ENCODE measurements around the gene SLC25A48. TPM values are rescaled to one million over a fixed set of nuclear protein-coding genes. Genes with fewer than 3 reads are reported as not detected.
A peak's percentile ranks its signal among the peaks of the same experiment; 100 is the strongest.
"Not testable (repeated sequence)": the region's sequence is repeated elsewhere in the genome, so short reads cannot be mapped to it uniquely, and the experiment has no call there.

The SLC25A48 gene
- total RNA-seq, 1 donor from 2014 or later = 1.9 TPM

DNA sequence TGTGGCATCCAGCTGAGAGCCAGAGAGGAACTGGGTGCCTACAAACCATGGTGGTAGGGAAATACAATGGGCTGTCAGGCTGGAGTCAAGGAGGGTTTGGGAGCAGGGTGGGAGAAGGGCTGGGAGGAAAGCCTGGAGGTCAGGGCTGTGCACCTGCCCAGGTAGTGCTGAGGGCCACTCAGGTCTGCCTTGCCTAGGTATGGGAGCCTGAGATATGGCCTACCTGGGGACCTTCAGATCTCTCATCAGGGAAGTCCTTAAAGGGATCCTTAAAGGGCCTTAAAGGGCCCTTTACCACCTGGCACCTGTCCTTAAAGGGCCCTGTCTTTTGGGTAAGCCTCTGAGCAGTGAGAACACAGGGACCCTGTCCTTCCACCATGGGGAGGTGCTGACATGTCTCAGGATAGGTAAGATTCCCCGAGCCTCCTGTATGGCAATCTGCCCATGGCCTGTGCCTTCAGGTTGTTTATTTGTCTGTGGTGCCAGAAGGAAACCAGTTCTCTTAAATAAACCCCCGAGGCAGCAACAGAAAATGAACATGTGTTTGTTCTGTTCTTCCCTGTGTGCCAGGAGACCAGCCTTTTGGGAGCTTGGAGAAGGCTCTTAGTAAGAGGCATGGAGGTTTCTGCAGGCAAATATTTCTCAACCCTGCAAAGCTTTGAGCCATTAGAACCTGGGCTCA is 23.3 kb downstream of the SLC25A48 start:
- no peak for DNase-seq

DNA sequence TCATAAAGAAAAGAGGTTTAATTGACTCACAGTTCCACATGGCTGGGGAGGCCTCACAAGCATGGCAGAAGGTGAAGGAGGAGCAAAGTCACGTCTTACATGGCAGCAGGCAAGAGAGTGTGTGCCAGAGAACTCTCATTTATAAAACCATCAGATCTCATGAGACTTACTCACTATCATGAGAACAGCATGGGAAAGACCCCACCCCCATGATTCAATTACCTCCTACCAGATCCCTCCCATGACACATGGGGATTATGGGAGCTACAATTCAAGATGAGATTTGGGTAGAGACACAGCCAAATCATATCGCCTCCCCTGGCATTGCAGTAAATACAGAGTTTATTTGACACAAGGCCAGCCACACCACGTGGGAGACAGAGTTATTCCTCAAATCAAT is 24.7 kb downstream of the SLC25A48 start:
- DNase-seq = not testable (repeated sequence)

DNA sequence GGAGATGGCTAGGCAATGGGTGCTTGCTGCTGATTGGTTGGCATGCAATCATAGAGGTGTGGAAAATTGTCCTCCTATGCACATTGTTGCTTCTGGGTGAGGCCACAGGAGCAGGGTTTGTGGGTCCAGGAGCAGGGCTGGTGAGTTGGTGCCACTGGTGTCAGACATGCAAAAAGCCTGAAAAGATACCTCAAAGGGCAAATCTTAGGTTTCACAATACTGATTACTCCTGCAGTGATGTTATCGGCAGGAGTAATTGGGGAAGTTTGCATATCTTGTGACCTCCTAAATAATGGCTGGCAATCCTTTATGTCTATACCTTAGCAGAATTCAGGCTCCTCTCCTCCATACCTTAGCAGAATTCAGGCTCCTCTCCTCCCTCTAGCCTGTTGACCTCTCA is 25.2 kb downstream of the SLC25A48 start:
- no peak for DNase-seq

DNA sequence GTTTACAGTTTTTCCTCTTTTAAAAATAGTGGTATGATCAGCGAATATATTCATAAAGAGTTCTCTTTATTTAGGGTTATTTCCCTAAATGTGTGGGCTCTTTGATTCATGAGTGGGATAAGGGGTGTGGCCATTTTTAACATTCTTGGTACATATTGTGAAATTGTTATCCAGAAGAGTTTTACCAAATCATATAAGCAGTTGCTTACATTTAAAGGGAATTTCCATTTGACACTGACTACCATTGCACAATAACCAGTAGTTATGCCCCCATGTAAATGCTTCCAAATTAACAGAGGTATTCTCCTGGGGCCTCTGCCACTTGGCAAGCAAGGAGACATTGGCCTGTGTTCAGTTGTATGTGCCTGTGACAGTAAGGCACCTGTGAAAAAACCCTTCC is 27.2 kb downstream of the SLC25A48 start:
- DNase-seq = no peak

GRCh38 chr5:135862086-135862485 is 27.6 kb downstream of the SLC25A48 start:
- DNase-seq = no peak

GRCh38 chr5:135862744-135863143 is 28.3 kb downstream of the SLC25A48 start:
- DNase-seq = no peak

- DNase-seq = no peak
These were observed 30.3 kb downstream of the SLC25A48 start for GRCh38 chr5:135864503-135865435.

DNA sequence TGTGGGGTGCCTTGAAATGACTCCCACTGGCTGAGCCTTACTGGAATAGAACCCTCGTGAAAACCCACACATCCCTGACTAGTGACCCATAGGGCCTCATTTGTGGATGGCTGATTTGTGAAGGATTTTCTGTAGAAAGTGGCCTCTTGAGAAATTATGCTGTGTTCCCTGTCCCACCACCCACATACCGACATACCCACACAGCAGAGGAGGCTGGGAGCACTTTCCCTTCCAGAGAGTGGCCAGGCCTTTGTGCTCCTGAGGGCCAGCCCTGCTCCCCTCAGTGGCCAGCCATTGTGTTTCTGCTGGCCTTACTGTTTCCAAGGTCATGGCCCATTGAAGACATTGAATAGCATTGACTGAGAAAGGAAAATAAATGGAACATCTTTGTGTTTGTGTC is 31.6 kb downstream of the SLC25A48 start:
- DNase-seq = no peak

- no peak for DNase-seq
These were observed 33.1 kb downstream of the SLC25A48 start for GRCh38 chr5:135867599-135867998.

- no peak for DNase-seq
These were observed 34.2 kb downstream of the SLC25A48 start for GRCh38 chr5:135868681-135869080.

DNA sequence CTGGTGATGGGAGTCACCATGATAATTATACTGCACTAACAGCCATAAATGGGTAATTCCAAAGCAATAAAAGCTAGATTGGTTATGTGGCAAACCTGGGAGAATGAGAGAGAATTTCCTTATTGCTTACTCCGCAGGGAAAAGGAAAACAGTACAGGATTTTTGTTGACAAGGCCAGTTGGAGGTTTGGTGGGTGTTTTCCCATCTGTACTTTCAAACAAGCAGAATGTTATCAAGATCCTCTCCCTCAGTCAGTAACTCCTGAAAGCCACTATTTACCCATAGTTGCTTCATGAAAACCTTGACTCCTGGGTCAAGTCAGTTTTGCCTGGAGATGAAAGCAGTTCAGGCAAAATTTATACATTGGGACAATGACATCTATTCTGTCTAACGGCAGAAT is 34.8 kb downstream of the SLC25A48 start:
- DNase-seq = no peak

DNA sequence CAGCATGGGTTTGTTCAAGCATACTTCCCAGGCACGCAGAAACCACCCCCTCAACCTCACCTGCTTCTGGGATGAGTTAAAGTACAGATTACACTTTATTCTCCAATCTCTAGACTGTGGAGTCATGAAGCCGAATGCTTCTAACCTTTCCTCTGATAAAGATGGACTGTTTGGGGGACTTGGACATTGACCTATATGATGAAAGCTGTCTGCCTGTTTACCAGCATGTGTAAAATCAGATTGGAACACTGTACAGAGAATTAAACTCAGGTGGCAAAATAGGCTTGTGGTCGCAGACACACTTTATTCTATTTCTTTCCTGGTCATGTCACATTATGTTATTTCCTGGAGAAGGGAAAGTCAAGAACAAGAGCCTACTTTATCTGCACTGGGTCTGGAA is 35.5 kb downstream of the SLC25A48 start:
- DNase-seq = no peak

GRCh38 chr5:135871268-135871915 is 36.9 kb downstream of the SLC25A48 start:
- no peak for DNase-seq

- no peak for DNase-seq
These were observed 39.4 kb downstream of the SLC25A48 start for GRCh38 chr5:135873831-135874230.

DNA sequence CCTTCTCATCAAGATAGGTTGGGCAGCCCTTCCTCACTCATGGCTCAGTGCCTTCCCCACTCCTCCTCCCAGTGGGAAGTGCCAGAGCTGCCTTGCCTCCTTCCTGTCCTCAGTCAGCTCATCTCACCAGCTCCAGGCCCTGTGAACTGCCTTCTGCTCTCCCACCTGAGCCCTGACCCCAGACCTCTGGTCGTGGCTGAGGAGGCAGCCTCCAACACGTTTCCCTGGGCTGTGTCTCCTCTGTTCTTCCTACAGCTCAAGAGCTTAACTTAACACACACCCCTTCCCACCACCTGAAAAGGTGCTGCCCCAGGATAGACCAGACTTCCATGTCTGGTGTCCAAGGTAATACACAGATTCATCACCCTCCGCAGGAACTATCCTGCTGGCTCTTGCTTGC is 40.0 kb downstream of the SLC25A48 start:
- no peak for DNase-seq

- DNase-seq = no peak
These were observed 41.1 kb downstream of the SLC25A48 start for GRCh38 chr5:135875567-135875966.

DNA sequence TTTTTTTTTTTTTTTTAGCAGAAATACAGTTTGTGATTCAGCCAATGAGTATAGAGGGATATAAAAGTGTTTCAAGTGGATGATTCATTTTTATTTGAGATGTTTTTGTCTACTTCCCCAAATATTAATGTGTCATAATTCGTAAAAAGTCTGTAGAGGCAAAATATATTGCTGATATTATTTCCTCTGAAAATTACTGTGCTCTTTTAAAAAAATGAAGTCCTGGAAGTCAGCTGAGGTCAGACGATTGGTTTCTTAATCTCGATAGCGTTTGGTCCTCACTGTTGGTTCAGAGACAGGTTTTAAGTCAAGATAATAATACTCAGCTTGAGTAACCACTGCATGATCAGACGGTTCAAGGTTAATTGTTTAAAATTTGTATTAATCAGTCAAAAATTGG is 41.7 kb downstream of the SLC25A48 start:
- DNase-seq = no peak

- no peak for DNase-seq
These were observed 43.2 kb downstream of the SLC25A48 start for GRCh38 chr5:135877570-135878155.

DNA sequence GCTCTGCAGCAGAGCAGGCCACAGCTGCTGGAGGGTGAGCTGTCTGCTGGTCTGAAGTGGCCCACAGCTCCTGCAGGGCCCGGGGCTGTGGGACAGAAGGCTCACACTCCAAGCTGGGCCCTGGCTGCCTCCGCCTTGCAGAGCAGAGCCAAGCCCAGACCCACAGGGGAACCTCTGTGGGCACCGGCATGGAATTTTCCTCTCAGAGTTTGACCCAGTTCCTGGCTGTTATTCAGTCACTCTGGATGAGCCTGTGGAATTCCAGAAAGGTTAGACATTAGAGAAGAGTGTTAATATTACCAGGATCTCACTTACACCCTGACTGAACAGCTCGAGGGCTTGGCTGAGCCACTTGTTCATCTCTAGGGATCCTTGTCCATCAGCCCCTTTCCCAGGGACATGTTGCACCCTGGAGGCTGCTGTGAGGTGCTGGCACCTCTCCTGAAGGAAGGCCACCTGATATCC is 43.7 kb downstream of the SLC25A48 start:
- no peak for DNase-seq

GRCh38 chr5:135879591-135879990 is 45.1 kb downstream of the SLC25A48 start:
- no peak for DNase-seq

DNA sequence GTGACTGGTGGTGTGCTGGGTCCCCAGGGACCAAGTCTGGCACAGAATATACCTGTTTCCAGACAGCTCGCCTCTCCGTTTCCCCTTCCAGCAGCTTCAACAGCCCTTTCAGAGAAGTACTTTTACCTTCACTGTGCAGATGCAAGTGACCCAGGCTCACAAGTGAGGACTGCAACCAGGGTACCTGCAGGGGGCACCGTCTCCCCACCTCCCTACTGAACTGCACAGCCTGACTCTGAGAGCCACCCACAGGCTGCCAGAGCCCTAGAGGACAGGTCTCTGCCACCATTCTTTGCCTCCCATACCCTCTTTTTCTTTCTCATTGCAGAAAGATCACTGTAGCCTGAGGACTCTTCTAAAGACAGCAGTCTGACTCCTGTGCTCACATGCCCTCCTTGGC is 45.8 kb downstream of the SLC25A48 start:
- DNase-seq = no peak

DNA sequence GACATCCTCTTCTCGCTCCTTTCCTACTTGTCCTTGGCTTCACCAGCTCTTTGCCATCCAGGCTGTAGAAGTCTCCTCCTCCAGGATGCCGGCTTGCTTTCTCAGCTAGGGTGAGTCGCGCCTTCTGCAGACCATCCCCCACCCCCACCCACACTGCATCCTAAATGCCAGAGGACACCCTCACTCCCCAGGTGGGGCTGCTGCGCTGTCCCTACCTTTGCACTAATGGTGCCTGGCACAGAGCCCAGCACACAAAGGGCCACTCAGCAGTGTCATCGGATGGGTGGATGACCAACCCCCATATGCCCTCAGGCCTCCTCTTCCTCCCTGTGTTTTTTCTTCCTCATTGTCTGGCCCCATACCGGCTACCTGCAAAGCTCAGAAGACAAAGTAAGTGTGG is 46.3 kb downstream of the SLC25A48 start:
- DNase-seq = no peak

DNA sequence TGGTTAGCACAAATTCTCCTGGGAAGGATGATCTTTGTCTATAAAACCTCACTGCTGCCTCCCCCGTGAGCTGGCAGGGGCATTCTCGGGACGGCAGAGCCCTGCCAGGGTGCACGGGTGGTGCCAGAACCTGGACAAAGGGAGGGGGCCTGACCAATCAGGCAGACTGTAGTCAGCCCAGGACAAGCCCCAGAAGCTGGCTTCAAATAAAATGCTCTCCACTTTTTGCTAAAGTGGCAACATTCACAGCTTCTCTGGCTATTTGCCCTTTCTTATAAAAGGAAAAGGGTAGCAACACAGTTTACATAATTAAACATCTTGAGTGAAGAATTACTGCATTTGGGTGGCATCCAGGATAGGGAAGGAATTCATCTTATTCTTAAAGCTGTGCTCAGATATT is 46.8 kb downstream of the SLC25A48 start:
- DNase-seq = peak; percentile 18
